ENCODE measurements around the gene ACCSL.

The ACCSL gene

DNA sequence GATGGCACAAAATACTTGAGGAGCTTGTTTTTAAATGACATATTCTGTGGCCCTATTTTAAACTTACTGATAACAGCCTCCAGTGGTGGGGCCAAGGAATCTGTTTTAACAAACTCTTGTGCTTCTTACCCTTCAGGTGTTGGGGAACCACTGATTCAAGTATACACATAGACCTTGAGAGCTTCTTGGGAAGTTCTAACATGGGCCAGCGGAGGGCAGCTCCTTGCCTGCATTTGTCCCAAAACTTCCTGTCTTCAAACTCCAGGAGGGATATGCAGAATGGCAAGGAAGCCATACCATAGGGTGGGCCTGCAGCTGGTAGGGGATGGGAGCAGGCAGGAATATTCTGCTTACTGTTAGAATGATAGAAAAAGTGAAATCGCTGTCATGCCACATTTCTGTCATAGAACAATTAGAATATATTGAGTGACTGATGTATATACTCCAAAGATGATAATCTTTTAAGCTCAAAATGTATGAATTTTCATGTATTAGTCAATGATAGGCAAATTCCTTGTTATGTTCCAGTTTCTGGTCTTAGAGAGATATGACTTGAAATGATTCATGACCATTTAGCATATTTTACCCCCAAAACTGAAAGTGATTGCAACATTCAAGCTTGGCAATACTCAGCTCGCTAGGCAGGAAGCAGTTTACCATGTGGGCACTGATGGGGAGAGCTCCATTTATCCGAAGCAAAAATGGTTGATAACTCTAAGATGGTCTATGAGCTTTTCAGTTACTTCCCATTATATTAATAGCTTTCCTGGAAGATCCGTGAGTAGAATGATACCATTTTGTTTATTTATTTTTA lies 56.9 kb downstream of the ACCSL start:
- no peak for DNase-seq

DNA sequence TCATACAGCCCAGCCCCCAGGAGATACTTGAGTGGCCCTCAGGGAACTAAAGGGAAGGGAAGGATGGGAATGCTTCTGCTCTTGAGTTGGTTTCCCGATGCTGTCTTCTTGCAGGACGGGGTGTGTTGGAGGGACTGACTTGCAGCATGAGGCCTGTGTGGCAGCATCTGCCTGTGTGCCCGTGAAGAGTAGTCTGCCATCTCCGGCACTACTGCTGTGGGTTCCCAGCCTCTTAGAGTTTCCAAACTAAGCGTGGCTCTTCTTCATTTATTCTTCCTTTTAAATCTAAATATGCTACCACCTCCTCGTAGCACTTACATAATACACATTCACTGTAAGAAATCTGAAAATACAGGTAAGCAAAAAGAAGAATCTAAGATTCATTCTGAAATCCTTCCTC lies 60.5 kb downstream of the ACCSL start:
- DNase-seq, result no peak
